GM19238 (cell line): ENCODE measurements around the gene CXCL10.

Source experiments
- DNase-seq: peaks from one replicate; pipeline ENCODE4 v3.0.0; 2011; ENCODE audit warnings: low spot score; ENCODE audit not compliant: insufficient read length

CXCL10 gene

GRCh38 chr4:75992462-75992861, 30.8 kb downstream of the CXCL10 start:
- DNase-seq: no peak

- DNase-seq: no peak
These were observed 33.3 kb downstream of the CXCL10 start for GRCh38 chr4:75989846-75990528.

- no peak for DNase-seq
These were observed 38.2 kb downstream of the CXCL10 start for GRCh38 chr4:75985116-75985515.

GRCh38 chr4:75980576-75980975, 42.7 kb downstream of the CXCL10 start:
- no peak for DNase-seq

GRCh38 chr4:75976177-75976576, 47.1 kb downstream of the CXCL10 start:
- no peak for DNase-seq

- no peak for DNase-seq
These were observed 49.5 kb downstream of the CXCL10 start for GRCh38 chr4:75973766-75974165.
